HEK293 (cell line): ENCODE data around the gene WNT11.
A peak's percentile ranks its signal among the peaks of the same experiment; 100 is the strongest.

Experiments used
- CTCF ChIA-PET: fragments of 350-600 bp; formaldehyde crosslinking; extraction: SDS; loops from one replicate; lab custom pipeline; 2021; ENCODE audit warnings: antibody characterized with exemption; lab: Yijun Ruan, JAX
- POLR2A ChIA-PET: fragments of 300-600 bp; formaldehyde crosslinking; extraction: SDS; loops from one replicate; lab custom pipeline; 2020; ENCODE audit warnings: antibody characterized with exemption, inconsistent platforms; lab: Yijun Ruan, JAX
- H3K27ac ChIP-seq: fragments of 200-500 bp; sonication (Bioruptor generic); 2 replicates; pipeline ENCODE4 v1.5.1; 2014; ENCODE audit warnings: low read depth, low read length, control low read depth, inconsistent platforms; ENCODE audit errors: extremely low read depth
- H3K36me3 ChIP-seq, 2 experiments: fragments of 200-500 bp in 1 of 2; sonication (Bioruptor generic) in 1 of 2; 1 replicate in 1 of 2; 2 replicates in 1 of 2; pipeline ENCODE4 v1.5.1; 2014 to 2017; ENCODE audit warnings: inconsistent platforms in 2 of 2, low read length in 2 of 2; ENCODE audit not compliant: control insufficient read depth in 2 of 2, insufficient read depth in 1 of 2
- H3K4me1 ChIP-seq: fragments of 200-500 bp; sonication (Bioruptor generic); 2 replicates; pipeline ENCODE4 v1.5.1; 2014; ENCODE audit warnings: mild to moderate bottlenecking, low read length, inconsistent platforms; ENCODE audit not compliant: control insufficient read depth, insufficient read depth
- H3K4me3 ChIP-seq: 2 replicates; pipeline ENCODE4 v1.5.1; 2011; ENCODE audit warnings: low read depth, mild to moderate bottlenecking, control low read depth, low read length, moderate library complexity
- H3K9me3 ChIP-seq: fragments of 200-500 bp; sonication (Bioruptor generic); 2 replicates; pipeline ENCODE4 v1.5.1; 2014; ENCODE audit warnings: low read depth, low read length, inconsistent platforms; ENCODE audit not compliant: control insufficient read depth, insufficient read depth
- EGR2 ChIP-seq: fragments of 450-650 bp; formaldehyde crosslinking; IDR thresholded peaks from 2 replicates; pipeline ENCODE4 v1.5.1; 2016; ENCODE audit warnings: low read depth, missing biosample characterization, missing genetic modification characterization
- KLF1 ChIP-seq: fragments of 450-650 bp; formaldehyde crosslinking; IDR thresholded peaks from 2 replicates; pipeline ENCODE4 v1.5.1; 2016; ENCODE audit warnings: missing biosample characterization, missing genetic modification characterization
- KLF10 ChIP-seq: fragments of 450-650 bp; IDR thresholded peaks from 2 replicates; pipeline ENCODE4 v1.5.1; 2018; ENCODE audit warnings: missing biosample characterization, mild to moderate bottlenecking, missing genetic modification characterization
- KLF8 ChIP-seq: fragments of 450-650 bp; formaldehyde crosslinking; IDR thresholded peaks from 2 replicates; pipeline ENCODE4 v1.5.1; 2016; ENCODE audit warnings: missing biosample characterization, missing genetic modification characterization
- KLF9 ChIP-seq: fragments of 450-650 bp; formaldehyde crosslinking; IDR thresholded peaks from 2 replicates; pipeline ENCODE4 v1.5.1; 2016; ENCODE audit warnings: missing biosample characterization, missing genetic modification characterization, low read depth
- REST ChIP-seq: fragments of 450-650 bp; formaldehyde crosslinking; IDR thresholded peaks from 2 replicates; pipeline ENCODE4 v1.5.1; 2016; ENCODE audit warnings: missing biosample characterization, missing genetic modification characterization
- ZBTB20 ChIP-seq: fragments of 450-650 bp; formaldehyde crosslinking; IDR thresholded peaks from 2 replicates; pipeline ENCODE4 v1.5.1; 2016; ENCODE audit warnings: missing biosample characterization, missing genetic modification characterization
- ZFHX2 ChIP-seq: fragments of 450-650 bp; formaldehyde crosslinking; conservative IDR thresholded peaks from 2 replicates; pipeline ENCODE4 v1.5.1; 2016; ENCODE audit warnings: missing biosample characterization, missing genetic modification characterization
- ZFP37 ChIP-seq: fragments of 450-650 bp; formaldehyde crosslinking; IDR thresholded peaks from 2 replicates; pipeline ENCODE4 v1.5.1; 2016; ENCODE audit warnings: missing biosample characterization, missing genetic modification characterization
- ZFP69B ChIP-seq: fragments of 450-650 bp; formaldehyde crosslinking; IDR thresholded peaks from 2 replicates; pipeline ENCODE4 v1.5.1; 2016; ENCODE audit warnings: missing biosample characterization, missing genetic modification characterization
- ZNF10 ChIP-seq: fragments of 450-650 bp; formaldehyde crosslinking; IDR thresholded peaks from 2 replicates; pipeline ENCODE4 v1.5.1; 2017; ENCODE audit warnings: missing biosample characterization, missing genetic modification characterization
- ZNF112 ChIP-seq: fragments of 450-650 bp; formaldehyde crosslinking; IDR thresholded peaks from 2 replicates; pipeline ENCODE4 v1.5.0; 2017; ENCODE audit warnings: missing biosample characterization, missing genetic modification characterization
- ZNF138 ChIP-seq: fragments of 450-650 bp; formaldehyde crosslinking; IDR thresholded peaks from 2 replicates; pipeline ENCODE4 v1.5.1; 2016; ENCODE audit warnings: missing biosample characterization, missing genetic modification characterization, borderline replicate concordance
- ZNF18 ChIP-seq: fragments of 450-650 bp; formaldehyde crosslinking; IDR thresholded peaks from 2 replicates; pipeline ENCODE4 v1.5.1; 2016; ENCODE audit warnings: missing biosample characterization, missing genetic modification characterization
- ZNF214 ChIP-seq: fragments of 450-650 bp; formaldehyde crosslinking; IDR thresholded peaks from 2 replicates; pipeline ENCODE4 v1.5.1; 2017; ENCODE audit warnings: missing biosample characterization, mild to moderate bottlenecking, missing genetic modification characterization, borderline replicate concordance
- ZNF266 ChIP-seq: fragments of 450-650 bp; formaldehyde crosslinking; IDR thresholded peaks from 2 replicates; pipeline ENCODE4 v1.5.1; 2016; ENCODE audit warnings: missing biosample characterization, missing genetic modification characterization, low read depth
- ZNF366 ChIP-seq: fragments of 450-650 bp; formaldehyde crosslinking; conservative IDR thresholded peaks from 2 replicates; pipeline ENCODE4 v1.5.1; 2016; ENCODE audit warnings: missing biosample characterization, missing genetic modification characterization
- ZNF513 ChIP-seq: fragments of 450-650 bp; IDR thresholded peaks from 2 replicates; pipeline ENCODE4 v1.5.1; 2018; ENCODE audit warnings: missing biosample characterization, missing genetic modification characterization
- ZNF549 ChIP-seq: fragments of 450-650 bp; IDR thresholded peaks from 2 replicates; pipeline ENCODE4 v1.5.1; 2018; ENCODE audit warnings: missing biosample characterization, missing genetic modification characterization, mild to moderate bottlenecking, inconsistent platforms, moderate library complexity
- ZNF555 ChIP-seq: fragments of 450-650 bp; formaldehyde crosslinking; conservative IDR thresholded peaks from 2 replicates; pipeline ENCODE4 v1.5.1; 2017; ENCODE audit warnings: missing biosample characterization, mild to moderate bottlenecking, missing genetic modification characterization, inconsistent platforms
- ZNF624 ChIP-seq: fragments of 450-650 bp; formaldehyde crosslinking; IDR thresholded peaks from 2 replicates; pipeline ENCODE4 v1.5.1; 2017; ENCODE audit warnings: missing biosample characterization, missing genetic modification characterization
- ZNF626 ChIP-seq: fragments of 450-650 bp; sonication (Bioruptor Pico); formaldehyde crosslinking; IDR thresholded peaks from 2 replicates; pipeline ENCODE4 v1.5.1; 2018; ENCODE audit warnings: missing biosample characterization, missing genetic modification characterization, inconsistent platforms
- ZNF658 ChIP-seq: fragments of 450-650 bp; formaldehyde crosslinking; IDR thresholded peaks from 2 replicates; pipeline ENCODE4; 2016; ENCODE audit warnings: missing biosample characterization, missing genetic modification characterization
- ZNF843 ChIP-seq: fragments of 450-650 bp; formaldehyde crosslinking; IDR thresholded peaks from 2 replicates; pipeline ENCODE4 v1.5.1; 2016; ENCODE audit warnings: missing biosample characterization, missing genetic modification characterization
- TF ChIP-seq, protein P1 (sequence below): fragments of 450-650 bp; formaldehyde crosslinking; IDR thresholded peaks from 2 replicates; pipeline ENCODE4 v1.5.1; 2016; ENCODE audit warnings: missing biosample characterization, missing genetic modification characterization

WNT11 gene

GRCh38 chr11:76194872-76195668 is 11.2 kb downstream of the WNT11 start:
- Histone ChIP-seq H3K9me3 (no peaks in the 10 kb centered on the region), H3K36me3 (peaks cover 0 to 43% of the 10 kb centered on the region in 2 experiments; a peak in 1 of 3 replicates), H3K4me3 (no peak overlapping the region), H3K27ac (no peak overlapping the region), H3K4me1 (no peaks in the 10 kb centered on the region)
- ChIA-PET CTCF (interaction anchor here (0.5 to 1.4 kb wide), 3 partner anchors 13 to 489 kb away, joined by 3 to 8 read pairs (median 5); no protein-coding TSS in a partner anchor), POLR2A (no interaction called here)
- TF ChIP-seq ZFP69B (no peak), ZNF549 (tag by site-specific recombination) (no peak), ZNF843 (tag by site-specific recombination) (no peak), ZFHX2 (peak; percentile 86), ZNF626 (tag by site-specific recombination) (no peak), EGR2 (tag by site-specific recombination) (peak; percentile 82), ZNF266 (tag by site-specific recombination) (no peak), ZNF112 (no peak)

DNA sequence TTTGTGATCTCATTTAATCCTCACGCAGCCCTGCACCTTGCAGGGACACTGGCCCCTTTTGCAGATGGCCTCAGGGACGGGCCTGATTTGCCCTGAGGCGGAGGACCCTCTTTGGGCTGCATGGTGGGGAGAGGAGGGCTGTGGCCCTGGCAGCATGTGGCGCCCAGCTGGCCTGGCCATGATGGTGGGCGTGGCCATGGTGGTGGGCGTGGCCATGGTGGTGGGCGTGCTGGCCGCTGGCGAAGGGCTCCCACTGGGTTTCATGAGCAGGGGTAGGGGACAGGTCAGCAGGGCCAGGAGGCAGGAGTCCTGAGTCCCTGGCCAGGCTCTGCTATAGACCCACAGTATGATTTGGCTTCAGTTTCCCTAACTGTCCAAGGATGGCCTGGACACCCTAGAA is 13.1 kb downstream of the WNT11 start:
- peaks cover 0 to 55% of the 10 kb centered on the region in 2 experiments; a peak in 1 of 3 replicates for H3K36me3 ChIP-seq
- CTCF ChIA-PET: no interaction called here
- peak; percentile 95 for TF ChIP-seq KLF9 (tag by site-specific recombination)
- TF ChIP-seq ZNF513: no peak
- no peak for TF ChIP-seq ZNF18
- peak; percentile 27; the same call in 1 of the 2 replicates for TF ChIP-seq KLF10
- 0 out of 2 replicates have a peak, but pooled peaks have one; percentile 8 for TF ChIP-seq ZFHX2
- TF ChIP-seq ZNF658: no peak
- peak; percentile 29; the same call in 1 of the 2 replicates for TF ChIP-seq KLF1 (tag by site-specific recombination)
- peak; percentile 35; the same call in 1 of the 2 replicates for TF ChIP-seq KLF8
- no peak overlapping the region for H3K27ac ChIP-seq
- POLR2A ChIA-PET: no interaction called here
- no peaks in the 10 kb centered on the region for H3K9me3 ChIP-seq
- H3K4me1 ChIP-seq: no peaks in the 10 kb centered on the region
- no peak overlapping the region for H3K4me3 ChIP-seq

DNA sequence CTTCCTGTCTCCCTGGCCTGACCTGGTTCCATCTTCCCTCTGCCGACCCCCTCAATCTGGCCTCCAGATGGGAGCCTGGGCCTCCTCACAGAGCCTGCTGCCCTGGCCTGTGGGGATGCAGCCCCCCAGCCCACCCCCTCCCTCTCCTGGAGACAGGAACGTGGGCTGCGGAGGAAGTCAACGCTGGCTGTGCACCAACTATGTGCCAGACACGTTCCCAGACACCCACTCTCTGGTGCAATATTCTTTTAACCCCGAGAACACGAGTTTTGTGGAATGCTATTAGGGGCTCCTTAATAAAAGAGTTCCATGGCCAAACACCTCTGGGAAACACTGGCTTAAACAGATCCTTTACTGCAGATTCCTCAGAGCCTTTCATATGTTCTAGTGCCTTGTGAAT is 15.9 kb downstream of the WNT11 start:
- ChIA-PET POLR2A (no interaction called here), CTCF (no interaction called here)
- Histone ChIP-seq H3K36me3 (peaks cover 0 to 64% of the 10 kb centered on the region in 2 experiments; a peak in 2 of 3 replicates), H3K4me3 (no peak overlapping the region), H3K4me1 (no peaks in the 10 kb centered on the region), H3K9me3 (no peaks in the 10 kb centered on the region), H3K27ac (no peak overlapping the region)
- TF ChIP-seq REST (no peak), ZFP37 (tag by site-specific recombination) (no peak), ZNF10 (tag by site-specific recombination) (no peak), ZBTB20 (tag by site-specific recombination) (no peak), ZFHX2 (no peak), ZNF138 (tag by site-specific recombination) (no peak), ZNF624 (tag by site-specific recombination) (no peak), KLF9 (tag by site-specific recombination) (no peak), ZNF214 (no peak), ZNF555 (tag by site-specific recombination) (no peak), ZNF366 (tag by site-specific recombination) (no peak)
- TF ChIP-seq, protein P1, sequence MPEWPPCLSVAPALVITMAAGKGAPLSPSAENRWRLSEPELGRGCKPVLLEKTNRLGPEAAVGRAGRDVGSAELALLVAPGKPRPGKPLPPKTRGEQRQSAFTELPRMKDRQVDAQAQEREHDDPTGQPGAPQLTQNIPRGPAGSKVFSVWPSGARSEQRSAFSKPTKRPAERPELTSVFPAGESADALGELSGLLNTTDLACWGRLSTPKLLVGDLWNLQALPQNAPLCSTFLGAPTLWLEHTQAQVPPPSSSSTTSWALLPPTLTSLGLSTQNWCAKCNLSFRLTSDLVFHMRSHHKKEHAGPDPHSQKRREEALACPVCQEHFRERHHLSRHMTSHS (tag by site-specific recombination): no peak
